HepG2 (cell line): ENCODE results near the gene SDR39U1. TPM values are rescaled to one million over a fixed set of nuclear protein-coding genes. Genes with fewer than 3 reads are reported as not detected.

Experiments
- CHD4 ChIP-seq: fragments of 200-600 bp; sonication (generic); IDR thresholded peaks from 2 replicates; pipeline ENCODE4 v1.7.0; 2017; ENCODE audit warnings: mild to moderate bottlenecking, low read length, borderline replicate concordance
- ESRRA ChIP-seq: sonication (generic); formaldehyde crosslinking; IDR thresholded peaks from 2 replicates; pipeline ENCODE4 v1.5.1; 2020; ENCODE audit warnings: mild to moderate bottlenecking, low read depth, missing genetic modification reagents
- HNF1A ChIP-seq, 2 experiments: sonication (generic) in 1 of 2; formaldehyde crosslinking in 1 of 2; IDR thresholded peaks; 2 replicates each; pipeline versions ENCODE4 v1.4.0 to v1.6.1; 2016 to 2020; ENCODE audit warnings: borderline replicate concordance in 1 of 2, low read depth in 1 of 2, mild to moderate bottlenecking in 1 of 2, missing genetic modification reagents in 1 of 2
- LRRFIP1 ChIP-seq: sonication (generic); formaldehyde crosslinking; conservative IDR thresholded peaks from 2 replicates; pipeline ENCODE4 v1.4.0; 2020; ENCODE audit warnings: missing genetic modification reagents
- YY1 ChIP-seq: IDR thresholded peaks from 2 replicates; pipeline ENCODE4 v1.6.1; 2011; ENCODE audit warnings: low read length, low read depth, moderate library complexity, mild to moderate bottlenecking; ENCODE audit not compliant: insufficient read depth, insufficient replicate concordance
- ZMYM3 ChIP-seq: sonication (generic); formaldehyde crosslinking; IDR thresholded peaks from 2 replicates; pipeline ENCODE4 v1.5.1; 2020; ENCODE audit warnings: mild to moderate bottlenecking, missing genetic modification reagents
- ZNF572 ChIP-seq: sonication (generic); formaldehyde crosslinking; IDR thresholded peaks from 2 replicates; pipeline ENCODE4 v1.5.1; 2020; ENCODE audit warnings: mild to moderate bottlenecking, missing genetic modification reagents
- ZNF589 ChIP-seq: sonication (generic); formaldehyde crosslinking; conservative IDR thresholded peaks from 2 replicates; pipeline ENCODE4 v1.8.0; 2022; ENCODE audit warnings: mild to moderate bottlenecking, moderate library complexity, missing genetic modification reagents
- ZNF646 ChIP-seq: sonication (generic); formaldehyde crosslinking; IDR thresholded peaks from 2 replicates; pipeline ENCODE4 v1.9.0; 2021; ENCODE audit warnings: mild to moderate bottlenecking, missing genetic modification reagents
- ZNF740 ChIP-seq: sonication (generic); formaldehyde crosslinking; IDR thresholded peaks from 2 replicates; pipeline ENCODE4 v1.4.0; 2020; ENCODE audit warnings: missing genetic modification reagents
- ZNF782 ChIP-seq: sonication (generic); formaldehyde crosslinking; IDR thresholded peaks from 2 replicates; pipeline ENCODE4 v1.4.0; 2020; ENCODE audit warnings: missing genetic modification reagents, mild to moderate bottlenecking, borderline replicate concordance
- ZNF883 ChIP-seq: sonication (generic); formaldehyde crosslinking; IDR thresholded peaks from 2 replicates; pipeline ENCODE4 v1.5.1; 2020; ENCODE audit warnings: mild to moderate bottlenecking, missing genetic modification reagents; ENCODE audit errors: not compliant biosample characterization
- polyA plus RNA-seq, 8 experiments: library from polyadenylated mRNA; depleted of rRNA in 3 of 8; stranded (reverse) in 7 of 8; unstranded in 1 of 8; fragments of >200 nt; fragmentation: Illumina TruSeq in 4 of 8; extraction: Trizol in 4 of 8; gene quantifications; 2 replicates each; pipeline versions ENCODE4 v1.2.1 to v1.2.3, GENCODE V29; 2011 to 2016; ENCODE audit warnings: low read depth in 4 of 8, missing spikeins in 1 of 8, mixed read lengths in 1 of 8; ENCODE audit not compliant: insufficient read depth in 1 of 8
- total RNA-seq, 5 experiments: library from RNA; depleted of rRNA; stranded (reverse); fragments of >200 nt; fragmentation: Illumina TruSeq; extraction: Trizol; gene quantifications; 2 replicates each; pipeline ENCODE4 v1.2.3, GENCODE V29; 2016; ENCODE audit warnings: low read depth in 1 of 5

Gene SDR39U1
- total and polyA plus RNA-seq, 2 of the 13 experiments (the other 11 are each of a cell fraction or from before 2014, with no cell fraction given): 34.4 to 129 TPM

- TF ChIP-seq ZNF589 (CRISPR knock-in tag): no peak
- TF ChIP-seq ZNF646 (CRISPR knock-in tag): no peak
- TF ChIP-seq CHD4: no peak
- no peak for TF ChIP-seq ZNF572 (CRISPR knock-in tag)
- no peak; the same call in 1 of the 2 replicates for TF ChIP-seq ZNF740
- TF ChIP-seq ZNF883 (CRISPR knock-in tag): peak; percentile 40
- peak; percentile 90; the same call in 1 of the 2 replicates for TF ChIP-seq ZNF782 (CRISPR knock-in tag)
- no peak for TF ChIP-seq HNF1A (IDR thresholded peaks at IDR 0.05; ENCODE audit: low read depth)
- TF ChIP-seq HNF1A (CRISPR knock-in tag; IDR thresholded peaks at IDR 0.05; ENCODE audit: borderline replicate concordance): peak; percentile 53; the same call in 1 of the 2 replicates
- TF ChIP-seq YY1: no peak
- TF ChIP-seq LRRFIP1: no peak
- peak; percentile 76 for TF ChIP-seq ESRRA
- TF ChIP-seq ZMYM3 (CRISPR knock-in tag): peak; percentile 89
Observed at GRCh38 chr14:24426912-24427536, 15.6 kb downstream of the SDR39U1 start (continued).
